HT1080 (cell line): ENCODE data around the gene HCFC1R1. TPM values are rescaled to one million over a fixed set of nuclear protein-coding genes. Genes with fewer than 3 reads are reported as not detected.
"Not testable (repeated sequence)": the region's sequence is repeated elsewhere in the genome, so short reads cannot be mapped to it uniquely, and the experiment has no call there.

Experiments
- DNase-seq: peaks from one replicate; pipeline ENCODE4 v3.0.0-alpha.2; 2015; ENCODE audit warnings: low read depth
- total RNA-seq: library from RNA; depleted of rRNA; stranded (reverse); fragments of >200 nt; shearing (Covaris generic); gene quantifications from 2 replicates; pipeline ENCODE4 v1.2.3, GENCODE V29; 2014

HCFC1R1 gene
- total RNA-seq, 1 experiment from 2014 or later: 370 TPM

DNA sequence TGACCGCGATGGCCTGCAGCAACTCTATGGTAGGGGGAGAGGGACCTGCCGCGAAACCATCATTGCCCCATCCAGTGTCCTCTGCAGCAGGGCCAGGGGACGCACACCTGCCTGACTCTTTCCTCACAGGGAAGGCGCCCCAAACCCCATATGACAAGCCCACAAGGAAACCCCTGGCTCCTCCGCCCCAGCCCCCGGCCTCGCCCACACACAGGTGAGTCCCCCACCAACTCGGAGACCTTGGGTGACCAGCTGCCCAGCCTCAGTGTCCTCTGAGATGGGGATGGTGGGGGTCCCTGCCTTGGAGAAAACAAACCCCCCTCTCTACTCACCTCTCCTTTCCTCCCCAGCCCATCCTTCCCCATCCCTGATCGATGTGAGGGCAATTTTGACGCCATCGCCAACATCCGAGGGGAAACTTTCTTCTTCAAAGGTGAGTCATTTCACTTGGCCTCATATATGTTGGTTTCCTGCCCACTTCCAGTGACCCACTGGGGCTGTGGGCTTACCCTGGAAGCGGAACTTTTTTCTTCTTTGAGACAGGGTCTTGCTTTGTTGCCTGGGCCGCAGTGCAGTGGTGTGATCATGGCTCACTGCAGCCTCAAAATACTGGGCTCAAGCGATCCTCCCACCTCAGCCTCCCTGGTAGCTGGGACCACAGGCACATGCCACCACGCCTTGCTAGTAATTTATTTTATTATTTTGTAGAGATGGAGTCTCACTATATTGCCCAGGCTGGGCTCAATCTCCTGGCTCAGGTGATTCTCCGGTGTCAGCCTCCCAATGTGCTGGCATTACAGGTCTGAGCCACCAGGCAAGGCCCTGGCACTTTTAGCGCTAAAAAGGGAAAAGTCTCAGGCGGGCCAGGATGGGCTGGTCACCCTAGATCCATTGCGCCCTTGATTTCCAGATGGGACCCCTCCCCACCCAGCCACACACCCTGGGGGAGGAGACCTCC lies 33.7 kb upstream of the HCFC1R1 start:
- no peak for DNase-seq

DNA sequence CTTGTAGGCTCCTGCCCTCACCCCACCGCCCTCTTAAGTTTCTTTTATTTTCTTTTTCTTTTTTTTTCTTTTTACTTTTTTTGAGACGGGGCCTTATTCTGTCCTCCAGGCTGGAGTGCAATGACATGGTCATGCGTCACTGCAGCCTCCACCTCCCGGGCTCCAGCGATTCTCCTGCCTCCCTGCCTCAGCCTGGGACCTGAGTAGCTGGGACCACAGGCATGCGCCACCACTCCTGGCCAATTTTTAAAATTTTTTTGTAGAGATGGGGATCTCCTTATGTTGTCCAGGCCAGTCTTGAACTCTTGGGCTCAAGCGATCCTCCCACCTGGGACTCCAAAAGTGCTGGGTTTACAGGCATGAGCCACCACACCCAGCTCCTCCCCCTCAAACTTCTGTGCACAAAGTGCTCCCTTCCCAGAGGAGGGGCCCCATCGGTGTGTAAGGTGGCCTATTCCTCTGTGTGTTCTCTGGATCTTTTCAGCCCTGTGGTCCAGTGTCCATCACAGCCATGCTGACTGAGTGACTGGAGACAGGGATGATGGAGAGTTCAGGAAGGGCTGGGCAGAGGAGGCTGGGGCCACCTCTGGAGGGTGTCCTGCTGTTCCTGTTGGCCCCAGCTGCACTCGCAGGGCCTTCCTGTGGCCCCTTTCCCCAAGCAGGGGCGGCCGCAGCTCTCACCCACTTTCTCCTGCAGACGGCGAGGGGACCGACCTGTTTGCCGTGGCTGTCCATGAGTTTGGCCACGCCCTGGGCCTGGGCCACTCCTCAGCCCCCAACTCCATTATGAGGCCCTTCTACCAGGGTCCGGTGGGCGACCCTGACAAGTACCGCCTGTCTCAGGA lies 32.8 kb upstream of the HCFC1R1 start:
- DNase-seq: no peak

DNA sequence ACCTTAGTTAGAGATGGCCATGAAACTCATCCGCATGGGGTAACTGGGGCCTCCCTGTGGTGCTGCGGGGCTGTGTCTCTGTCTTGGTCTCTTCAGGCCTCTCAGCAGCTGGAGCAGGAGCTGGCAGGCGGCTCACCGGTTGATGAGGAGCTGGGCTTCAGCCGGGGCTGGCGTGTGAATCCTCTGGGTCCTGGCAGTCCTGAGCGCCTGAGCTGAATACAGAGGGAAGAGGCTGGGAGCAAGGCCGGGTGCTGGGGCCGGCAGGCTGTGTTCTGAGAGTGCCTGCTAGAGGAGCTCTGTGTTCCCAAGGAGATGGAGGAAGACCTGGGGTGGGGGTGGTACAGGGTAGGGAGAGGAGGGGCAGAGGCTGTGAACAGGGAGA lies 32.0 kb upstream of the HCFC1R1 start:
- DNase-seq: not testable (repeated sequence)

DNA sequence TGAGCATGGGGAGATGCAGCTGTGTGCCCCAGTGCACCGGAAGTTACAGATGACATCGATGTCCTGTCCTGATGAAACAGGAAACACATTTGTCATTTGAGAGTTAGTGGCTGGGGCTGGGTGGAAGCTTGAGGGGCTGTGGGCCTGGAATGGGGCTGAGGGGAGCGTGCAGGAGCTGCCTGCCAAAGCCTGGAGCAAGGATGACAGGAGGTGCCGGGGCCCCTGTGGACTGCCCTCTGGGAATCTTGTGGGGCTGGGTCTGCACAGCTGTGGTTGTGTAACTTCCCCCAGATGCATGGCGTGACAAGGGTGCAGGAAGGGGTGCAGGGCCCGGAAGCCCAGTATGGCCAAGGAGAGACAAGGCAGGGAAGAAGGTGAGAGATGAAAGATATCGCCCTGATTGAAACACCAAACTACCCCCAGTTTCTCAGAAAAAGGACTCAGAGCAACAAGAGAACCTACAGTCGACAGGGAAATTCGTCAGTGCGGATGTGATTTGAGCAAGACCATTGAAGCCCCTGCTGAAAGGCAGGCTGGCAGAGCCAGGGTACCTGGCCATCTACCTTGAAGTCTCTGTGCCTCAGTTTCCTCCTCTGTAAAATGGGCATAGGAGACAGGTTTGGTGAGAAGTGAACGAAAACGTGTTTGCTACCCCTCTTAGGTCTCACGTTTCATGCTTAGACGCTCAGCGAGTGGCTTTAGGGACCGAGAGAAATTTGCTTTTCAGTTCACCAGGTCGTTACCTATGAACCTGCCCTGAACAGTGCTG lies 31.4 kb upstream of the HCFC1R1 start:
- DNase-seq: no peak

- DNase-seq: not testable (repeated sequence)
Measured at GRCh38 chr16:3053330-3053710, 29.6 kb upstream of the HCFC1R1 start.

DNA sequence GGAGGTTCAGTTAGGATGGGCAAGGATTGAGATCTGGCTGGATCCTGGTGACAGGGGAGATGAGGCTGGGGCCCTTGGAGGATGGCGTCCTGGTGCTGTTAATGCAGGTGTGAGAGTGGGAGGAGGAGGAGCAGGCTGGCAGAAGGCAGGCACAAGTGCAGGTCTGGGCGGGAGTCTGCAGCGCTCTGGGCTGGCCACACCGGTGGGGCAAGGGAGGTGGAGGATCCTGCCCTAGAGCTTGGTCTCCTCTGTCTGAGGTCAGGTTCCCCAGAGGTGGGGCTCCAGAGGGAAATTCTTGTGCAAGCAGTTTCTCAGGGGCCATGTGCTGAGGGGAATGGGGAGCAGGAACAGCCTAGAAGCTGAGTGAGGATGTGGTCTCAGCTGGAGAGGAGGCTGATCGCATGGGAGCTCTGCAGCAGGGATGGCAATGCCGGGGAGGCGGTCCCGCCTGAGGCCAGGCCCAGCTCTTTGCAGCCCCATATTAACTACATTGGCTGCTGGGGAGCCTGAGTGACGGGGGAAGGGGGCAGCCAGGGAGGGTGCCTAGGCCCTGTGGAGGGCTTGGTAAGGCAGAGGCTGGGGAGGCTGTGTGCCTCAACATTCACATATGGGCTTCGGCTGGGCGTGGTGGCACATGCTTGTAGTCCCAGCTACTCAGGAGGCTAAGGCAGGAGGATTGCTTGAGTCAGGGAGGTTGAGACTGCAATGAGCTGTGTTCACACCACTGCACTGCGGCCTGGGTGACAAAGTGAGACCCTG lies 29.0 kb upstream of the HCFC1R1 start:
- DNase-seq: not testable (repeated sequence)

GRCh38 chr16:3051494-3051893 lies 27.8 kb upstream of the HCFC1R1 start:
- no peak for DNase-seq

DNA sequence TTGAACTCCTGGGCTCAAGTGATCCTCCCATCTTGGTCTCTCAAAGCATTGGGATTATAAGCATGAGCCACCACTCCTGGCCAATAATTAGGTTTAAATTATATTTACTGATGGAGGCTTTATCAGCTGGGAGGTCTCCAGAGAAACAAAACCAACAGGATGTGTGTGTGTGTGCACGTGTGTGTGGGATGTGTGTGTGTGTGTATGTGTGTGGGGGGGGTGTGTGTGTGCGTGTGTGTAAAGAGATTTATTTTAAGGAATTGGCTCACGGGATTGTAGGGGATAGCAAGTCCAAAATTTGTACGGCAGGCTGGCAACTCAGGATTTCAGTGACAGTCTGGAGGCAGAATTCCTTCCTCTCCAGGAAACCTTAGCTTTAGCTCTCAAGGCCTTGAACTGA lies 27.3 kb upstream of the HCFC1R1 start:
- DNase-seq: no peak

GRCh38 chr16:3050487-3050886 lies 26.7 kb upstream of the HCFC1R1 start:
- DNase-seq: no peak

GRCh38 chr16:3049921-3050481 lies 26.3 kb upstream of the HCFC1R1 start:
- DNase-seq: no peak

- no peak for DNase-seq
Measured at GRCh38 chr16:3047387-3047720, 23.6 kb upstream of the HCFC1R1 start.

GRCh38 chr16:3046641-3047386 lies 23.1 kb upstream of the HCFC1R1 start:
- DNase-seq: no peak

GRCh38 chr16:3045758-3046640 lies 22.3 kb upstream of the HCFC1R1 start, which contains the start of gene MMP25:
Gene MMP25, plus strand, starts transcription at chr16:3046561. Its CDS starts 357 bp downstream, at chr16:3046918.
- DNase-seq: no peak

- DNase-seq: no peak
Measured at GRCh38 chr16:3044708-3045107, 21.0 kb upstream of the HCFC1R1 start.

- DNase-seq: no peak
Measured at GRCh38 chr16:3042376-3042775, 18.6 kb upstream of the HCFC1R1 start.

- no peak for DNase-seq
Measured at GRCh38 chr16:3038896-3039295, 15.2 kb upstream of the HCFC1R1 start.

DNA sequence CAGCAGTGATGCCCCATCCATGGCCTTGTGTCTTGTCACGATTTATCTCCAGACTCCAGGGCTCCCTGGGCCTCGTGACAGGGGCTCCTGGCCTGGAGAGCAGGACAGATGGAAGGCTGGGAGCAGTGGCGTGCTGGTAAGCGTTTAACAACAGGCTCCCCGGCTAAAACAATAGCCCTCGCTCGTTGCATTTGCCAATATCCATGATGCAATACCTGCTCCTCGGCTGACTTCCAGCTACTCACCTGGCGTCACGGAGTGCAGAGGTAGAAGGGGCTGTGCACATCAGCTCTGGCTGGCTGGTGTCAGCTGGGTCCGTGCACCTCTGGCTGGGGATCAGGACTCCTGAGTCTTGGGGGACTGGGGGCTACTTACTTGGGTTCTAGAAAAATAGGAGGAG lies 14.5 kb upstream of the HCFC1R1 start:
- DNase-seq: no peak

GRCh38 chr16:3036726-3037315 lies 13.1 kb upstream of the HCFC1R1 start, which contains the start of gene BICDL2:
Gene BICDL2, minus strand, starts transcription at chr16:3036944. Its CDS starts 1,448 bp downstream, at chr16:3035496.
- no peak for DNase-seq
